HG03175 (cell line): ENCODE data around the gene S100B.
"Not testable (repeated sequence)": the region's sequence is repeated elsewhere in the genome, so short reads cannot be mapped to it uniquely, and the experiment has no call there.

Source experiments
- ATAC-seq: cut with Tn5 transposase; IDR thresholded peaks from one replicate; pipeline ENCODE4 v1.9.1; 2021; ENCODE audit warnings: mild to moderate bottlenecking, moderate library complexity; ENCODE audit not compliant: unreplicated experiment

The S100B gene

GRCh38 chr21:46604329-46604974 lies 430 bp downstream of the S100B start:
- no peak for ATAC-seq

- no peak for ATAC-seq
Measured at GRCh38 chr21:46603228-46603627, 1.7 kb downstream of the S100B start.

- no peak for ATAC-seq
Measured at GRCh38 chr21:46600978-46601377, 3.9 kb downstream of the S100B start.

DNA sequence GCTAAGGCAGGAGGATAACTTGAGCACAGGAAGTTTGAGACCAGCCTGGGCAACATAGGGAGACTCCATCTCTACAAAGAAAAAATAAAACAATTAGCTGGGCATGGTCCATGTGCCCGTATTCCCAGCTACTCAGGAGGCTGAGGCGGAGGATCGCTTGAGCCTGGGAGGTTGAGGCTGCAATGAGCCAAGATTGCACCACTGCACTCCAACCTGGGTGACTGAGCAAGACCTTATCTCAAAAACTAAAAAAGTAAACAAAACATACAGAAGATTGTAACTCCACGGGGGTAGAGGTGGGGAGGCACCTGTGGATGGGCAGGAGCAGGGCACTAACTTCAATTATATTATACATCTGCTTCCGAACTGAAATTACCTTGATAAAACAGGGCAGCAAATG lies 4.6 kb downstream of the S100B start:
- ATAC-seq, result no peak

- ATAC-seq, result no peak
Measured at GRCh38 chr21:46598581-46599572, 6.0 kb downstream of the S100B start.

GRCh38 chr21:46597896-46598343 lies 7.0 kb downstream of the S100B start:
- ATAC-seq, result no peak

DNA sequence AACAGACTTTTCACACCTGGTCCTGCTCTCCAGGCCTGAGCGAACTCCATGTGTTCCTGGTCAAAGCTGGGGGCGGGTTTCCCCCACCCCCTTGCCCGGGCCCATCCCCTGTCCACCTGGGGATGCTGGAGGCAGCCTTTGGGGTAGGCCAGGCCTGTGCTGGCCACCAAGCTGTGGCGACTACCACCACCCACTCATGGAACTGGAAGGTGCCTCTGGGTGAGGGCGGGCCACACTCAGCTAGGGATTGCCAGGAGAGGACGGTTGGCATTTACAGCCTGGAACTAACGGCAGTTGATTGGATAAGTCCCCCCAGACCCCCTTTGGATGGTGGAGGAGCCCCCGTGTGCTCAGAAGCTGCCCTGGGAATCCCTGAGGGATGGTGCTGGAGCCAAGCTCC lies 7.9 kb downstream of the S100B start:
- ATAC-seq, result no peak

DNA sequence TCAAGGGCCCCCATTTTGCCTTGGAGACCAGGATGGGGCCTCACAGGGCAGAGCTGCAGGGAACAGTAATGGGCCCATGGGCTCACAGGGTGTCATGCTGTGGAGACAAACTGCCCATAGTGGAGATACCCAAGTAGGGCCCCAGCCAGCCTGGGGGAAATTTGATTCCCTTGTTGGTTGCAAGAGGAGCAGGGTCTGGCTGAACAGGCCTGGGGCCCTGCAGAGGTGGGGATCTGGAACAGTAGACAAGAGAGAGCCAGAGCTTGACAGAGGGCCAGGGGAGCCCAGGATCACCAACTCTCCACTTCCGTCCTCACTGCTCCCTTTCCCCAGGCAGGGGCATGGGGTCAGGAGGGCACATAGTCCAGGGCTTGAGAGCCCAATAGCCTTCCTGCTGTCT lies 8.7 kb downstream of the S100B start:
- ATAC-seq, result no peak

DNA sequence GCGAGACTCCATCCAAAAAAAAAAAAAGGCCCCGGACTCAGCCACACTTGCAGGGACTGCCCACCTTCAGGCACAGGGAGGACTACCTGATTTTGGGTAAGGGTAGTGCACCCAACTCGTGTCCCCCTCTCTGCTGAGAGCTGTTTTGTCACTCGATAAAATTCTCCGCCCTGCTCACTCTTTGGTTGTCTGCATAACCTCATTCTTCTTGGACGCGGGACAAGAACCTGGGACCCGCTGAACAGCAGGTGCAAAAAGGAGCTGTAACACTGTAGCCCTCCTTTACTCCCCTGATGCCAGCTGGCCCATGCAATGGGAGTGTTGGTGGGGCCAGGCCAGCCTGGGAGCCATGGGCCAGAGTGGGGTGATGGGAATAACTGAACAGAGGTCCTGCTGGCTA lies 10.6 kb downstream of the S100B start:
- ATAC-seq, result no peak

GRCh38 chr21:46585191-46585953 lies 19.5 kb downstream of the S100B start:
- ATAC-seq, result no peak

DNA sequence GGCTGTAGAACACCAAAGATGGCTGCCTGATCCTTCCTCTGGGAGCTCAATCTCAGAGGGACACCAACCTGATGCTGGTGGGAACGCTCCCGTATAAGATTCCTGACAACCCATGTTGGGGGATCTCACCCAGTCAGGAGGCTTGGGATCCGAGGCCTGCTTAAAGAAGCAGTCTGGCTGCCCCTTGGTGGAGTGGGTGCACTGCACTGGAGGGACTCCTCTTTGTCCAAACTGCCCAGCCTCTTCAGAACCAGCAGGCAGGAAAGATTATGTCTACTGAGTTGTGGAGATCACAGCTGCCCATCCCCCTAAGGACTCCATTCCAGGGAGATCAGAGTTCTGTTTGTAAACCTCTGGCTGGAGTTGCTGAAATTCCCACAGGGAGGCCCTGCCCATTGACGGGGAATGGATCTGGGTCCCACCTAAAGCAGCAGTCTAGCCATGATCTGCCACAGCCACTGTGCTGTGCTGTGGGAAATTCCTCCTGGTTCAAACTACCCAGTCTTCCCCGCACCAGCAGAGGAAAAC lies 23.0 kb downstream of the S100B start:
- ATAC-seq, result no peak

GRCh38 chr21:46579394-46579793 lies 25.5 kb downstream of the S100B start:
- not testable (repeated sequence) for ATAC-seq

DNA sequence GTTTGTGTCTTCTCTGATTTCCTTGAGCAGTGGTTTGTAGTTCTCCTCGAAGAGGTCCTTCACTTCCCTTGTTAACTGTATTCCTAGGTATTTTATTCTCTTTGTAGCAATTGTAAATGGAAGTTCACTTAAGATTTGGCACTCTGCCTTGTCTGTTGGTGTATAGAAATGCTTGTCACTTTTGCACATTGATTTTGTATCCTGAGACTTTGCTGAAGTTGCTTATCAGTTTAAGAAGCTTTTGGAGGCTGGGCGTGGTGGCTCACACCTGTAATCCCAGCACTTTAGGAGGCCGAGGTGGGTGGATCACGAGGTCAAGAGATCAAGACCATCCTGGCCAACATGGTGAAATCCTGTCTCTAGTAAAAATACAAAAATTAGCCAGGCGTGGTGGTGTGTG lies 27.1 kb downstream of the S100B start:
- ATAC-seq, result not testable (repeated sequence)

- ATAC-seq, result no peak
Measured at GRCh38 chr21:46572850-46573249, 32.0 kb downstream of the S100B start.

- ATAC-seq, result no peak
Measured at GRCh38 chr21:46570631-46571030, 34.3 kb downstream of the S100B start.

DNA sequence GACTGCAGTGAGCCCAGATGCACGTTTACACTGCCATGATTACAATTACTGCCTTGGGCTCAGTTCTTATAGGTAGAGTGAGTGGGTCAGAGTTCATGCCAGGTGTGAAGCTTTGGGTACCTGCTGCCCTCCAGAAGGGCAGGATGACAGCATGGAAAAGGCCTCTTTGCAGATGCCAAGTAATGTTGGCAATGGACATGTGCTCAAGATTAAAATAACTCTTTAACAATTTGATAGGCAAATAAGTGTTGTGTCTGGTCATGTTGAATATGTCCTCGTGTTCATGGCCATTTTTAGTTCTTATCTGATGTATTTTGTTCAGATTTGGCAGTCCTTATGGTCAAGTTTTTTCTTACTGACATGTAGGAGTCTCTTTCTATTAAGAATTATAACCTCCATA lies 34.8 kb downstream of the S100B start:
- ATAC-seq, result no peak

GRCh38 chr21:46569081-46569480 lies 35.8 kb downstream of the S100B start:
- no peak for ATAC-seq

- ATAC-seq, result no peak
Measured at GRCh38 chr21:46568562-46568961, 36.3 kb downstream of the S100B start.

DNA sequence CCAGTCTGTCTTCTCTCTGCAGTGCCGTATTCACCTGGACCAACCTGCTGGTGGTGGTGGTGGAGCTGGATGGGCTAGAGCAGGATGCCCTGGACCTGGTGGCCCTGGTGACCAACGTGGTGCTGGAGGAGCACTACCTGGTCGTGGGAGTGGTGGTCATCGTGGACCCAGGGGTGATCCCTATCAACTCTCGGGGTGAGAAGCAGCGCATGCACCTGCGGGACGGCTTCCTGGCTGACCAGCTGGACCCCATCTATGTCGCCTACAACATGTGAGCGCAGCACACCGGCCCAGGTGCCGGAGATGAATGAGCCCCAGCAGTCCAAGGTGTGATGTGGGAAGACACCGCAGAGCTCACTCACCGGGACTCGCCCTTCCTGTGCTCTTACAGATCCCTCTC lies 37.5 kb downstream of the S100B start:
- no peak for ATAC-seq

- ATAC-seq, result no peak
Measured at GRCh38 chr21:46564391-46564790, 40.5 kb downstream of the S100B start.

- no peak for ATAC-seq
Measured at GRCh38 chr21:46562964-46563607, 41.8 kb downstream of the S100B start.
